NCI-H2107 treated with DMSO at 0.1 percent for 48 hours (cell line): ENCODE measurements around the gene FOXD4L6.
"Not testable (repeated sequence)": the region's sequence is repeated elsewhere in the genome, so short reads cannot be mapped to it uniquely, and the experiment has no call there.

Experiments
- DNase-seq: peaks from one replicate; lab custom pipeline; 2025; ENCODE audit not compliant: unreplicated experiment; lab: John Stamatoyannopoulos, UW

The FOXD4L6 gene

GRCh38 chr9:41128581-41128980 is at the start of gene FOXD4L6:
FOXD4L6 (minus strand) TSS chr9:41128681; CDS start chr9:41128383, 298 bp downstream.
- DNase-seq = not testable (repeated sequence)

- DNase-seq = not testable (repeated sequence)
Observed at GRCh38 chr9:41174994-41175393, 46.5 kb upstream of the FOXD4L6 start.

GRCh38 chr9:41150116-41150515 is 21.6 kb upstream of the FOXD4L6 start:
- not testable (repeated sequence) for DNase-seq

GRCh38 chr9:41141878-41142277 is 13.4 kb upstream of the FOXD4L6 start:
- DNase-seq = not testable (repeated sequence)

GRCh38 chr9:41126746-41127446 is 1.6 kb downstream of the FOXD4L6 start:
- DNase-seq = not testable (repeated sequence)

- not testable (repeated sequence) for DNase-seq
Observed at GRCh38 chr9:41125936-41126335, 2.5 kb downstream of the FOXD4L6 start.

- DNase-seq = not testable (repeated sequence)
Observed at GRCh38 chr9:41125109-41125658, 3.3 kb downstream of the FOXD4L6 start.

GRCh38 chr9:41124250-41125108 is 4.0 kb downstream of the FOXD4L6 start:
- not testable (repeated sequence) for DNase-seq

GRCh38 chr9:41123812-41124211 is 4.7 kb downstream of the FOXD4L6 start:
- not testable (repeated sequence) for DNase-seq

- not testable (repeated sequence) for DNase-seq
Observed at GRCh38 chr9:41123396-41123795, 5.1 kb downstream of the FOXD4L6 start.

GRCh38 chr9:41120696-41121095 is 7.8 kb downstream of the FOXD4L6 start:
- not testable (repeated sequence) for DNase-seq

GRCh38 chr9:41119719-41120118 is 8.8 kb downstream of the FOXD4L6 start:
- DNase-seq = not testable (repeated sequence)

- not testable (repeated sequence) for DNase-seq
Observed at GRCh38 chr9:41119311-41119710, 9.2 kb downstream of the FOXD4L6 start.

GRCh38 chr9:41113348-41113747 is 15.1 kb downstream of the FOXD4L6 start:
- DNase-seq = not testable (repeated sequence)

GRCh38 chr9:41111414-41111813 is 17.1 kb downstream of the FOXD4L6 start:
- not testable (repeated sequence) for DNase-seq

GRCh38 chr9:41110913-41111312 is 17.6 kb downstream of the FOXD4L6 start:
- not testable (repeated sequence) for DNase-seq

- not testable (repeated sequence) for DNase-seq
Observed at GRCh38 chr9:41109253-41109652, 19.2 kb downstream of the FOXD4L6 start.

- not testable (repeated sequence) for DNase-seq
Observed at GRCh38 chr9:41108816-41109215, 19.7 kb downstream of the FOXD4L6 start.

- DNase-seq = not testable (repeated sequence)
Observed at GRCh38 chr9:41106472-41107116, 21.9 kb downstream of the FOXD4L6 start.

- not testable (repeated sequence) for DNase-seq
Observed at GRCh38 chr9:41105557-41106253, 22.8 kb downstream of the FOXD4L6 start.
